Activated naive CD4-positive, alpha-beta T cell treated with Interleukin-2 at 50 U/mL for 16 hours (primary cell): ENCODE results near the gene SMPD3.
"Not testable (repeated sequence)": the region's sequence is repeated elsewhere in the genome, so short reads cannot be mapped to it uniquely, and the experiment has no call there.

Source experiments
- DNase-seq: peaks from one replicate; pipeline ENCODE4 v3.0.0-alpha.2; 2020

The SMPD3 gene

GRCh38 chr16:68448360-68448970 lies at the start of gene SMPD3:
Gene SMPD3 (minus strand): TSS chr16:68448508. CDS start chr16:68372181, 76,327 bp downstream.
- DNase-seq, result peak; percentile 99

- DNase-seq, result no peak
These were observed 48.4 kb upstream of the SMPD3 start for GRCh38 chr16:68496689-68497088.

- not testable (repeated sequence) for DNase-seq
These were observed 46.0 kb upstream of the SMPD3 start for GRCh38 chr16:68494261-68494660.

- DNase-seq, result no peak
These were observed 45.2 kb upstream of the SMPD3 start for GRCh38 chr16:68493412-68494070.

GRCh38 chr16:68492543-68493411 lies 44.5 kb upstream of the SMPD3 start:
- no peak for DNase-seq

GRCh38 chr16:68492151-68492542 lies 43.8 kb upstream of the SMPD3 start:
- DNase-seq, result no peak

- DNase-seq, result no peak
These were observed 43.3 kb upstream of the SMPD3 start for GRCh38 chr16:68491576-68491950.

- DNase-seq, result no peak
These were observed 42.7 kb upstream of the SMPD3 start for GRCh38 chr16:68490829-68491575.

- DNase-seq, result no peak
These were observed 42.0 kb upstream of the SMPD3 start for GRCh38 chr16:68490358-68490757.

GRCh38 chr16:68488554-68488953 lies 40.2 kb upstream of the SMPD3 start:
- DNase-seq, result no peak

GRCh38 chr16:68487669-68488068 lies 39.4 kb upstream of the SMPD3 start:
- DNase-seq, result no peak

- DNase-seq, result no peak
These were observed 38.9 kb upstream of the SMPD3 start for GRCh38 chr16:68487203-68487514.

- DNase-seq, result no peak
These were observed 38.3 kb upstream of the SMPD3 start for GRCh38 chr16:68486502-68487202.

- no peak for DNase-seq
These were observed 33.3 kb upstream of the SMPD3 start for GRCh38 chr16:68481636-68482035.

- DNase-seq, result no peak
These were observed 32.0 kb upstream of the SMPD3 start for GRCh38 chr16:68480084-68480995.

GRCh38 chr16:68479271-68479670 lies 31.0 kb upstream of the SMPD3 start:
- DNase-seq, result no peak

- no peak for DNase-seq
These were observed 30.4 kb upstream of the SMPD3 start for GRCh38 chr16:68478526-68479250.

GRCh38 chr16:68475071-68475470 lies 26.8 kb upstream of the SMPD3 start:
- DNase-seq, result no peak

GRCh38 chr16:68473358-68474070 lies 25.2 kb upstream of the SMPD3 start:
- DNase-seq, result no peak

- DNase-seq, result no peak
These were observed 24.3 kb upstream of the SMPD3 start for GRCh38 chr16:68472581-68472980.
